BLaER1 treated with 17β-estradiol and CSF1 and Interleukin-3, amounts not matched to agents 10 nM and 100 nM (cell line): ENCODE results near the gene RND1.
"Not testable (repeated sequence)": the region's sequence is repeated elsewhere in the genome, so short reads cannot be mapped to it uniquely, and the experiment has no call there.

Experiments
- H3K27ac ChIP-seq, 11 experiments: shearing (Covaris generic); formaldehyde crosslinking; 2 replicates each; pipeline ENCODE4 v1.8.1; 2022
- H3K27me3 ChIP-seq, 11 experiments: shearing (Covaris generic); formaldehyde crosslinking; 2 replicates each; pipeline ENCODE4 v1.8.1; 2022
- H3K36me3 ChIP-seq, 11 experiments: shearing (Covaris generic); formaldehyde crosslinking; 2 replicates each; pipeline ENCODE4 v1.8.1; 2022
- H3K4me1 ChIP-seq, 10 experiments: shearing (Covaris generic); formaldehyde crosslinking; 2 replicates each; pipeline ENCODE4 v1.8.1; 2022
- H3K4me2 ChIP-seq, 11 experiments: shearing (Covaris generic); formaldehyde crosslinking; 2 replicates each; pipeline ENCODE4 v1.8.1; 2022
- H3K4me3 ChIP-seq, 10 experiments: shearing (Covaris generic); formaldehyde crosslinking; 2 replicates each; pipeline ENCODE4 v1.8.1; 2022
- H3K9ac ChIP-seq, 11 experiments: shearing (Covaris generic); formaldehyde crosslinking; 2 replicates each; pipeline ENCODE4 v1.8.1; 2022
- H3K9me3 ChIP-seq, 11 experiments: shearing (Covaris generic); formaldehyde crosslinking; replicated peaks in 1 of 11; 2 replicates each; pipeline ENCODE4 v1.8.1; 2022
- H4K20me1 ChIP-seq, 11 experiments: shearing (Covaris generic); formaldehyde crosslinking; 2 replicates each; pipeline ENCODE4 v1.8.1; 2022
- Cebpa-rat ChIP-seq, 11 experiments: shearing (Covaris generic); IDR thresholded peaks; 2 replicates each; pipeline ENCODE4 v1.8.1; 2022

Gene RND1

DNA sequence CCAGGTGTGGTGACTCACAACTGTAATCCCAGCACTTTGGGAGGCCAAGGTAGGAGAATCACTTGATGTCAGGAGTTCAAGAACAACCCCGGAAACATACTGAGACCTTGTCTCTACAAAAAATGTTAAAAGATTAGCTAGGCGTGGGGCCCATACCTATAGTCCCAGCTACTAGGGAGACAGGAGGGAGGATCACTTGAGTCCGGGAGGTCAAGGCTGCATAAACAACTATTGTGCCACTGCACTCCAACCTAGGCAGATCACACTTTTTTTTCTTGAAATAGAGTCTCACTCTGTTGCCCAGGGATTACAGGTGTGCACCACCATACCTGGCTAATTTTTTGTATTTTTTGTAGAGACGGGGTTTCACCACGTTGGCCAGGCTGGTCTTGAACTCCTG lies 6.1 kb downstream of the RND1 start:
- no peak overlapping the region for H3K27ac ChIP-seq
- H4K20me1 ChIP-seq: peaks cover 0 to 4% (median 0%) of the 10 kb centered on the region in 11 experiments; a peak in 2 of 22 replicates
- no peak overlapping the region for H3K9ac ChIP-seq
- H3K36me3 ChIP-seq: peaks cover 0 to 9% (median 0%) of the 10 kb centered on the region in 11 experiments; a peak in 3 of 22 replicates
- peaks cover 10 to 24% (median 21%) of the 10 kb centered on the region in 11 experiments for H3K27me3 ChIP-seq
- peaks cover 13 to 30% (median 24%) of the 10 kb centered on the region in 10 experiments for H3K4me1 ChIP-seq
- TF ChIP-seq Cebpa-rat (IDR thresholded peaks at IDR 0.05): no peak
- no peak overlapping the region for H3K4me2 ChIP-seq
- no peak overlapping the region for H3K4me3 ChIP-seq
- H3K9me3 ChIP-seq: no peaks in the 10 kb centered on the region

GRCh38 chr12:48858043-48858442 lies 7.6 kb downstream of the RND1 start:
- Histone ChIP-seq H3K27ac (no peak overlapping the region), H3K36me3 (peaks cover 0 to 9% (median 0%) of the 10 kb centered on the region in 11 experiments; a peak in 3 of 22 replicates), H3K9ac (no peak overlapping the region; a peak in 1 of 22 replicates), H3K27me3 (peaks cover 0 to 9% (median 5%) of the 10 kb centered on the region in 11 experiments; a peak in 15 of 22 replicates), H4K20me1 (no peaks in the 10 kb centered on the region), H3K4me3 (no peak overlapping the region), H3K4me1 (peaks cover 12 to 23% (median 16%) of the 10 kb centered on the region in 10 experiments), H3K9me3 (no peaks in the 10 kb centered on the region), H3K4me2 (peak overlapping the region in 9 of 11 experiments; percentile 43 to 75 (median 65); a peak in 17 of 22 replicates)
- TF ChIP-seq Cebpa-rat (IDR thresholded peaks at IDR 0.05): peak in 2 of 11 experiments; percentile 21 to 25; a peak in 1 of 22 replicates

DNA sequence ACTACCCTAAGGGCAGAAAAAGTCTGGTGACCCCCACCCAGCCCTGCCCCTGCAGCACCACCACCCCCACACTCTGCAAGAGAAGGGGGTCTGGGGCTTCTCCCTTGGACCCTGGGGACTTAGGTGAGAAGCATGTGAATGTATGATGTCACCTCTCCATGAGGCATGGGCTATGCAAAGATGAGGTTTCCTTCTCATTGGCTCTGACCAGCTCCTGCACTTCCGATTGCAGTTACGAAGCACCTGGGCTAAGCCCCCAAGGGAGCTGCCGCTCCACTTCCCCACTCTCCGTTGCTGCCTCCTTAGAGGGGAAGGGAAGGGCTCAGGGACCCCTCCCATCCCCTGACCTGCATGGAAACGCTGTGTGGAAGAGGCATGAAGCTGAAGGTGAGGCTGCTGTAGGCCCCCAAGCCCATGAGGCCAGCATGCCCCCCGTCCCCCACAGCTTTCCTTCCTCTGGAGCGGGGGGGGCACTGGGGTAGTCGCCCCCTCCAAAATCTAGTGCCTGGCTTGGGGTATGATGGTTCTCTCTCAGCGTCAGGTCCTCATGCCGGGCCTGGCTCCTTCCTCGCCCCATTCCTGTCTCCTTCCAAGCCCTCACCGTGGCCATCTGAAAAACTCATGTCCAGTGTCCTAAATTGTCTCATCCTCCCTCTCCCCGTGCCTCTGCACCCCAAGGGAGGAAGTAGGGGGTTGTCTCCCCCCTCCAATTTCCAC lies 8.2 kb downstream of the RND1 start:
- H3K27me3 ChIP-seq: peaks cover 0 to 3% (median 0%) of the 10 kb centered on the region in 11 experiments; a peak in 4 of 22 replicates
- no peak overlapping the region for H3K4me3 ChIP-seq
- peak overlapping the region in 9 of 11 experiments; percentile 43 to 75 (median 65); a peak in 18 of 22 replicates for H3K4me2 ChIP-seq
- H3K27ac ChIP-seq: peak overlapping the region in 1 of 11 experiments; percentile 3; a peak in 1 of 22 replicates
- peaks cover 10 to 29% (median 21%) of the 10 kb centered on the region in 10 experiments for H3K4me1 ChIP-seq
- H3K36me3 ChIP-seq: peaks cover 0 to 9% (median 0%) of the 10 kb centered on the region in 11 experiments; a peak in 3 of 22 replicates
- H4K20me1 ChIP-seq: no peaks in the 10 kb centered on the region
- H3K9ac ChIP-seq: no peak overlapping the region; a peak in 1 of 22 replicates
- TF ChIP-seq Cebpa-rat (IDR thresholded peaks at IDR 0.05): no peak
- H3K9me3 ChIP-seq: no peaks in the 10 kb centered on the region

DNA sequence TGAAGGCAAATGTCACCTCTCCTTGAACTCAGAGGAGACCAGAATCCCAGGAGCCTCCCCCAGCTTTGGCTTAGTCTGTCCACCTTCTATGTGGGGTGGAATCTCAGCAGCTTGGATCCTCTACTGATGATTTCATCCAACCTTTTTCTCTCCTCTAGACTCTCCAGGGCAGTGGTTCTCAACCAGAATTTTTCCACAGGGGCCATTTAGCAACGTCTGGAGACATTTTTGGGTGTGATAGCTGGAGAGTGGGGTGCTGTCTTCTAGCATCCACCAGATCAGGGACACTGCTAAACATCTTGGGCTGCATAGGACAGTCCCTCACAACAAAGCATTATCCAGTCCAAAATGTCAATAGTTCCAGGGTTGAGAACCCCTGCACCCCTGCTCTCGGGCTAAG lies 9.3 kb downstream of the RND1 start:
- Histone ChIP-seq H3K27ac (no peak overlapping the region), H3K4me3 (no peak overlapping the region), H4K20me1 (no peaks in the 10 kb centered on the region), H3K9ac (0 out of 22 replicates have a peak overlapping the region, but pooled peaks of 1 of the 11 experiments have one; percentile 3), H3K4me1 (peaks cover 7 to 27% (median 21%) of the 10 kb centered on the region in 10 experiments), H3K36me3 (peaks cover 0 to 9% (median 0%) of the 10 kb centered on the region in 11 experiments; a peak in 3 of 22 replicates), H3K9me3 (no peaks in the 10 kb centered on the region), H3K27me3 (no peaks in the 10 kb centered on the region), H3K4me2 (no peak overlapping the region)
- no peak for TF ChIP-seq Cebpa-rat (IDR thresholded peaks at IDR 0.05)

- H3K27me3 ChIP-seq, H4K20me1 ChIP-seq, H3K4me3 ChIP-seq, H3K27ac ChIP-seq, H3K9me3 ChIP-seq, H3K4me2 ChIP-seq, H3K9ac ChIP-seq: not testable (repeated sequence)
- H3K4me1 ChIP-seq: peaks cover 14 to 38% (median 32%) of the 10 kb centered on the region in 10 experiments
- H3K36me3 ChIP-seq: peaks cover 0 to 13% (median 5%) of the 10 kb centered on the region in 11 experiments; a peak in 10 of 22 replicates
These were observed 10.7 kb downstream of the RND1 start for GRCh38 chr12:48854932-48855331.

- peaks cover 3 to 11% (median 6%) of the 10 kb centered on the region in 11 experiments; a peak in 13 of 22 replicates for H4K20me1 ChIP-seq
- no peak overlapping the region for H3K9ac ChIP-seq
- no peaks in the 10 kb centered on the region for H3K27me3 ChIP-seq
- no peak overlapping the region for H3K27ac ChIP-seq
- no peaks in the 10 kb centered on the region for H3K9me3 ChIP-seq
- H3K4me1 ChIP-seq: peaks cover 19 to 42% (median 36%) of the 10 kb centered on the region in 10 experiments
- H3K4me2 ChIP-seq: no peak overlapping the region
- peaks cover 3 to 17% (median 9%) of the 10 kb centered on the region in 11 experiments; a peak in 16 of 22 replicates for H3K36me3 ChIP-seq
- no peak overlapping the region for H3K4me3 ChIP-seq
- TF ChIP-seq Cebpa-rat (IDR thresholded peaks at IDR 0.05): no peak
These were observed 11.2 kb downstream of the RND1 start for GRCh38 chr12:48854488-48854887.

- peaks cover 22 to 42% (median 38%) of the 10 kb centered on the region in 10 experiments for H3K4me1 ChIP-seq
- peak overlapping the region; percentile 54 to 99 (median 96); a peak in 21 of 22 replicates for H3K27ac ChIP-seq
- no peaks in the 10 kb centered on the region for H3K9me3 ChIP-seq
- H3K4me3 ChIP-seq: peak overlapping the region; percentile 83 to 99 (median 92)
- H3K9ac ChIP-seq: peak overlapping the region; percentile 63 to 100 (median 96)
- peaks cover 5 to 26% (median 20%) of the 10 kb centered on the region in 11 experiments; a peak in 16 of 22 replicates for H4K20me1 ChIP-seq
- no peak for TF ChIP-seq Cebpa-rat (IDR thresholded peaks at IDR 0.05)
- peaks cover 5 to 32% (median 22%) of the 10 kb centered on the region in 11 experiments; a peak in 18 of 22 replicates for H3K36me3 ChIP-seq
- H3K27me3 ChIP-seq: no peaks in the 10 kb centered on the region
- peak overlapping the region; percentile 83 to 96 (median 92) for H3K4me2 ChIP-seq
These were observed 12.7 kb downstream of the RND1 start for GRCh38 chr12:48852734-48853688.

DNA sequence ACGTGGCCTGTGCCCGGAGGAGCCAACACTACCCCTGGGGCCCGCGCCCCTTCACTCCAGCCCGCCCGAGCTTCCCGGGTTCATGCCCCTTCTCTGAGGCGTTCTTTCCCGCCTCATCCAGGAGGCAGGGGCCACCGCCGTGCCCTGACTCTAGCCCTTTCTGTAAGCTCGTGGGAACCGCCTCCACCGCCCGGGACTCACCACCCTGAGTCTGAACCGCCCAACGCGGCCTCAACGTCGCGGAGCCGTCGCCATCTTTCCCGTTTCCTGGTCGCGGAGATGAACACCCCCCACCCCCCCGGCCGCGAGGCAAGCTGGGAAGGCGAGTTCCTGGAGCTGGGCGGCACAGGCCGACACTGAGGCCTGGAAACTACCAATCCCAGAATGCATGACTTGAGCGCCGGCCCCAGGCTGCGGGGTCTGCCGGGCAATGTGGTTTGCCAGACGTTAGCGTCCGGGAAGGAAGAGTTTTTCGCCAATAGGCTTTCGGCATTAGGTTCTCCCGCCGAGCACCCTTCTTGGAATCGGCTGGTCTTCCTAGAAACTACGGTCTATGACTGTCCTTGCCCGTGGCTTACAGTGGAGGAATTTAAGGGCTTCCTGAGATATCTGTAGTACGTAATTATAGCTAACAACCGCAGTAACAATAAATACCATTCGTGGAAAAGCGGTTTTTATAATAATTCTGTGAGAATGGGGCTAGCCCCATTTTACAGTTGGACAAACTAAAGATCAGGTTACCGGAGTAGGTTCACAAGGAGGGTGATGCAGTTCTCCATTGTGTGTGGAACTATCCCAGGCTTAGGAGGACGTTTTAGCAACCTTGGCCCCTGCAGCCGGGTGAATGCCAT lies 13.6 kb downstream of the RND1 start, which contains the start of gene DDX23:
TSS of gene DDX23 (minus strand) at position 281 of the 851 bp plus-strand sequence. CDS start 6,381 bp downstream, outside the sequence.
- Histone ChIP-seq H3K4me3 (peak within 1 kb of the TSS; percentile 83 to 99 (median 92)), H3K4me2 (peak within 1 kb of the TSS; percentile 83 to 96 (median 94)), H4K20me1 (peaks cover 10 to 35% (median 28%) of the 10 kb centered on the region in 11 experiments; a peak in 18 of 22 replicates), H3K27me3 (no peaks in the 10 kb centered on the region), H3K9me3 (no peaks in the 10 kb centered on the region), H3K36me3 (peaks cover 7 to 41% (median 29%) of the 10 kb centered on the region in 11 experiments; a peak in 20 of 22 replicates), H3K4me1 (peaks cover 22 to 33% (median 29%) of the 10 kb centered on the region in 10 experiments), H3K9ac (peak within 1 kb of the TSS; percentile 86 to 100 (median 96)), H3K27ac (peak within 1 kb of the TSS; percentile 84 to 99 (median 96))
- no peak for TF ChIP-seq Cebpa-rat (IDR thresholded peaks at IDR 0.05)

DNA sequence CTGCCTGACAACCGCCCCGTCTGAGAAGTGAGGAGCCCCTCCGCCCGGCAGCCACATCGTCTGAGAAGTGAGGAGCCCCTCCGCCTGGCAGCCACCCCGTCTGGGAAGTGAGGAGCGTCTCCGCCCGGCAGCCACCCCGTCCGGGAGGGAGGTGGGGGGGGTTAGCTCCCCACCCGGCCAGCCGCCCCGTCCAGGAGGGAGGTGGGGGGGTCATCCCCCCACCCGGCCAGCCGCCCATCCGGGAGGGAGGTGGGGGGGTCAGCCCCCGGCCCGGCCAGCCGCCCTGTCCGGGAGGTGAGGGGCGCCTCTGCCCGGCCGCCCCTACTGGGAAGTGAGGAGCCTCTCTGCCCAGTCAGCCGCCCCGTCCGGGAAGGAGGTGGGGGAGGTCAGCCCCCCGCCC lies 23.6 kb downstream of the RND1 start:
- H3K27me3 ChIP-seq, H3K4me2 ChIP-seq, H3K9me3 ChIP-seq, H3K4me3 ChIP-seq, H3K9ac ChIP-seq, H3K27ac ChIP-seq, H3K4me1 ChIP-seq: not testable (repeated sequence)
- peaks cover 17 to 72% (median 39%) of the 10 kb centered on the region in 11 experiments; a peak in 21 of 22 replicates for H4K20me1 ChIP-seq
- H3K36me3 ChIP-seq: peaks cover 82 to 94% (median 88%) of the 10 kb centered on the region in 11 experiments
